ENCODE results near the gene OVOL2.

GRCh38 chr20:18090044-18090443, 32.3 kb upstream of the OVOL2 start:
- TF ChIP-seq POLR2A (IDR thresholded peaks at IDR 0.05) (no peak), CTCF (IDR thresholded peaks at IDR 0.05) (no peak)
